GM19099 (cell line): ENCODE data around the gene MAP7D3.

ENCODE experiments used
- POLR2A ChIP-seq: IDR thresholded peaks from 3 replicates; pipeline ENCODE4 v1.6.1; 2011; ENCODE audit warnings: low read depth; ENCODE audit not compliant: insufficient read length; ENCODE audit errors: extremely low read depth

MAP7D3 gene

DNA sequence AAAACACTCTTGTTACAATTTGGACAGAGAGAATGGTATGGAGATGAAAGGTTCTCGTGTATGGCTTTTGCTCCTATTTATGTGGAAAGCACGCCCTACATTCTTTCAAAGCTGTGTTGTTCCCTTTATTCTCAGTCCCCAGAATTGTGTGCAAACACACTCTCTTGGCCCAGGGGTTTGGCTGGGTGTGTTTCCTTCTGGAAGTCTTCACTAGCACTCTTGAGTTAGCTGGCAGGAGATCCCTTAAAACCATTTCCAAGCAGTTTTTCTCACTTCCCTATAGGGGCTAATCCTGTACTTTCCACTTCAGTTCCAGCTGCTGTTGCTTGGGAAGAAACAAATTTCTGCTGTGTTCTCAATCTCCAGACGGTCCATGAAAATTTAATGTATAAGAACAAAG lies 68.8 kb downstream of the MAP7D3 start:
- TF ChIP-seq POLR2A, result no peak

DNA sequence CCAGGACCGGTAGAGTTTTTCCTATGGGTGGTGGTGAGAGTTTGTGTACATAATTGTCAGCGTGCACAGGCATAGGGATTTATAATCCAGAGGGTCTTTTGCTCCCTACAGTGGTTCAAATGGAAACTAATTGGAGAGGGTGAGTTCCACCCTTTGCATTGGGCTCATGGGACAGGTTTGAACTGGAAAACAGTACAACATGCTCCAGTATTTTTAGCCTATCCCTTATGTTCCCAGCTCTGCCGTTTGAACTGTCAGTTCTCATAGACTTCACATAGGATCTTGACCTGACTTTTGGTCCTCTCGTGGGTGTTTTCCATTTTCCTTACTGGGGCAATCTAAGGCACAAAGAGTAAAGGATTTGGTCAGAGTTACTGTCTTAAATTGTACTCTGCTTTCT lies 72.1 kb downstream of the MAP7D3 start:
- TF ChIP-seq POLR2A, result no peak

DNA sequence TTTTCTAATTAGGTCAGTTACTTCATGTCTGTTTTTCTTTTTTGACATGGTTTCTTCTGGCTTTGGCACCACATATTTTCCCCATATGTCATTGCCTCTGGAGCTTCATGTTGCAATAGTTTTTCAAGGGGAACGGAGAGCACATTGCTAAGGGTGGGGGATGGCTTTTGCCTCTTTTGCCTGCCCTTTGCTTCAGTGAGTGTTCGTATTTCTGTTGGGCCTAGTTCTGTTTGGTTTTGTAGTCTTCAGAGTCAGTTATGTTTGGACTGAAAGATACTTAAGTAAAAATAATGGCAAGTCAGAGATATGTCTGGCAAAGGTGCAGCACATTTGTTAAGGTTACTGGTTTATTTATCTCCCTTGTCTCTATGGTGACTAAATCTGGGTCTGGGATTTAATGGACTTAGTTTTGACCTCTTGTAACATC lies 74.8 kb downstream of the MAP7D3 start:
- TF ChIP-seq POLR2A, result no peak

DNA sequence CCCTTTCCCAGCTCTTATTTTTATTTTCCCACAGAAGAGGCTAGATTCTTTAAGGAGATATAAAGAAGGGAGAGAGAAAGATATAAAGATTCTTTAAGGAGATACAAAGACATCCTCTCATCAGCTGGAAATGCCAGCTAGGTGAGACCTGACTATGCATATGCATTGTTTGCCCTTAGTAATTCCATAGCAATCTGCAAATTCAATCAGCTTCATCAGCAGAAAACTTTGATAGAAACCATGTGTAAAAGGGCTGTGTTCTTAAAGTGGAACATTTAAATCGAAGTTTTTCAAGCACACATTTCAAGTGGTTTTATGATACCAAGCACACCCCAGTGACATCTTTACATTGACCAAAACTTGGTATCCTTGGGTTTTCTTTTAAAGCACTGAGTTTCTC lies 79.8 kb downstream of the MAP7D3 start:
- no peak for TF ChIP-seq POLR2A

DNA sequence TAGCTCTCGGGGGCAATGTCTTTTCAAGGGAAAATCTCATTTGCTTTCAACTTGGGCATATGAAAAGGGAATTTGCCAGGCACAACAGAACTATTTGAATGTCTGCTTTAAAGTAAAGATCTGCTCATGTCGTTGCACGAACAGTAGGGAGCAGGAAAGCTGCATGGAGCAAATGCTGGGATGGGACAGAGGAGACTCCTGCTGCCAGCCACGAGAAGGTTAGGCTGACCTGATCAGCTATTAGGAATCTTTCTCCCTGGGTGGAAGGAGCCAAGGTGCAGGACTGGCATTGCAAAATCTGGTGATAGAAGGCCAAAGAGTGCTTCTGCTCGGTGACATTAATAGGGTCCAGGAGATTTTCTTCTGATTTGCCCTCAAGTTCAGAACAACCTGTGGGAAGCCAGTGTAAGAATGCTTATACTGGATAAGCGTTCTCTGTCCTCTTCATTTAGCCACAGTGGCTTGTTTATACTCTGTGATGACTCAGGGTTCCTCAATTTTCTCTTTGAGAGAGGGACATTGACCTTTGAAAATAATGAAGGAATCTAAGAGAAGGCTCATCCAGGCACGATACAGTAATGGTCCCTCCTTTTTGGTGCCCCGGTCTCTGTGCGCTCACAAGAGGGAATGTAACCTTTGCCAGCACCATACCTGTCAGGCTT lies 80.9 kb downstream of the MAP7D3 start:
- no peak for TF ChIP-seq POLR2A

DNA sequence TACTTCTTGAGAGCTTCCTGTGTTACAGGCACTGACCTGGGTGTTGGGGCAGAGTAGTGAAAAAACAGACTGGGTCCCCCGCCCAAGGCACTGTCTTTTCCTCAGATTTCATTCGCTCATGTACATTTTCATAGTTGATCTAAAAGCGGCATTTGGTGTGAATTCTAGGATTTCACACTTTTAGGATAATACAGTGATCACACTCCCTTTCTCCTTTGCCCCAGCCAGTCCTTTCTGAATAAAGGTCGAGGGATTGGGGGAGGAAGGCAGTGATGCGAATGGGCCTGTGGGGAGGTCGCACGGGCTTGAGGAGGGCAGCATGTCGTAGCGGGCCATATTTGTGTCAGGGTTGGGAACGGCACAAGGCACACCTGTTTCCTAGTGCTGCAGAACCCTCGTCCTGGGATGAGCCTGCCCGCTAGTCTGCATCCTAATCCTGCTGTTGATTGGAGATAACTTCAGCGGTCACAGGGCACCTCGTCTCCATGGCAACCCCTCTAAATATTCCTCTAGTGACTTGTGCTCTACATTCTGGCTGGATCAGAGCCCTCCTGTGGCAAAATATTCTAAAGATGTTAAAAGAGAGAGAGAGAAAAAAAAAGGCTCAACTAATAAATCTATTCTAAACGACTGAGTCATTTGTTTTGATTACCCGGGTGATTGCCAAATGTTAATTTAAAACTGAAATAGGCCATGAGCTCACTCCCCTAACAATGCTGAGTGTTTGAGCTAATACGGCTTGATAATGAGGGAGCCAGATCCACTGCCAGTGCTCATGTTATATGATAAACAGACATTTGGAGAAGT lies 82.1 kb downstream of the MAP7D3 start:
- no peak for TF ChIP-seq POLR2A

DNA sequence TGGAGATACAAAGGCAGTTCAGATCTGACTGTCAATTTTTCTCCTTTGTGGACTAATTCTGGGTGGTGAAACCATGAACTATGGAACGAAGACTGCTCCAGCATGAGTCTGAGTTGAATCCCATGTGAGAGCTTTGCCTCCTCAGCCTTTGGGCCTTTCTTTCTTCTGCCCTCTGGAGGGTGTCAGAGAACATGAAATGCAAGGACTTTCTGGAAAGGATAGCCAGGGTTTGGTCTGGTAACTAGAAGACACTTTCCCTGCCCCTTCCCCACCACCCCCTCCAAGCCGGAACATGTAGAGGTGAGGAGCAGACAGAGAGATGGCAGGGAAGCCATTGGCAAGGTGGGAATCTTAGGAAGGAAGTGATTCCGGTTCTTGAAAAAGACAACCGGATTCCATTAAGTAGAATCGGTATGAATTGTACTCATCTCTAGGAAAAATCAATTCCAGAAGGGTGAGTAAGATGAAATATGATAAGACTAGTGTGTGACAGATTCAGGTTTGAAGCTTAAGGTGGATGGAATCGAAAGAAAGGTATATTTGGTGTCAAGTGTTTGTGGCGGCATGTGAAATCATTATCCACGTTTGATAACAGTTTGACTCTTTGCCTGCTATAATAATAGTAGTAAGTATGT lies 84.9 kb downstream of the MAP7D3 start:
- TF ChIP-seq POLR2A, result no peak

DNA sequence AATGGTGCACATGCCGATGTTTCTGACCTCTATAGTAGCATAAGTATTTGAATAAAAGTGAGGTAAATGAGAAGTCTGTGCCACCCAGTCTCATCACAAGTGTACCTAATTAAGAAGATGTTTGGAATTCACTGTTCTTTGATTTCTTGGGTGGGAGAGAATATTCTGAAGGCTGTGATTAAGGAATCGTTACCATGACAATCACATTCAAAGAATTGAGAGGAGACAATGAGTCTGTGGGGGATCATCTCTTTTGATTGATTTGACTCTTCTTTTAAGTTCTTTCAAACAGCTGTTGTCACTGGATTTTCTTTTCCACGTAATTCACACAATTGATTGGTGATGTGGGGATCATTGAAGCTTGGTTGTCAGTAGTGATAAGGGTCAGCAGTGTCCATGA lies 85.8 kb downstream of the MAP7D3 start:
- TF ChIP-seq POLR2A, result no peak

DNA sequence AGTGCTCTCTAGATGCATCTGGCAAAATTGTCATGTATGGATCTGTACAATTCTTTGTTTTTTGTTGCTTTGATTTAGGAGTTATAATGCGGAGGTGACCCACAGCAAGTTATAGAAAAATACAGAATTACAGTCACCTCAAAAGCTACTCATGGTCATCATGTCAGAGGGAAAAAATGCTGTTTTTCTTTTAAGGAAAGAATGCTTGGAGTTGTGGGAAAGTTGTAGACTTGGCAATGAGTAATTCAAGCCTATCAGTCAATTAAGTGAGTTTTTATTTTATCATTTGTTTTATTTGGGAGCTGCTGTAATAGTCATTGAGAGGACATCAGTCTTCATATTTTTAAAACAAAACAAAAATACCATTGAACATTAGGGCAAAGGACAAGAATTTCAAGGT lies 87.5 kb downstream of the MAP7D3 start:
- TF ChIP-seq POLR2A, result no peak
